Lower lobe of right lung (tissue), 2 donors: ENCODE data around the gene TMEM232. TPM values are rescaled to one million over a fixed set of nuclear protein-coding genes. Genes with fewer than 3 reads are reported as not detected.
A peak's percentile ranks its signal among the peaks of the same experiment; 100 is the strongest.

Source experiments
- ATAC-seq, 2 donors: fragments of 200-7000 bp; cut with Tn5 transposase; one replicate each; pipeline ENCODE4 v1.9.1; 2020 to 2022; ENCODE audit warnings: mild to moderate bottlenecking in 2 of 2, moderate library complexity in 2 of 2
- DNase-seq: peaks from one replicate; pipeline ENCODE4 v3.0.0-alpha.2; 2020
- H3K27ac ChIP-seq: fragments of 200-600 bp; one replicate; pipeline ENCODE4 v1.8.0; 2022
- H3K27me3 ChIP-seq: fragments of 200-600 bp; one replicate; pipeline ENCODE4 v1.8.0; 2022; ENCODE audit warnings: low read depth
- H3K36me3 ChIP-seq: fragments of 200-600 bp; one replicate; pipeline ENCODE4 v1.8.0; 2022; ENCODE audit warnings: mild to moderate bottlenecking
- H3K4me1 ChIP-seq: fragments of 200-600 bp; one replicate; pipeline ENCODE4 v1.8.0; 2022
- H3K4me3 ChIP-seq: fragments of 200-600 bp; one replicate; pipeline ENCODE4 v1.8.0; 2022; ENCODE audit warnings: mild to moderate bottlenecking
- H3K9me3 ChIP-seq: fragments of 200-600 bp; one replicate; pipeline ENCODE4 v1.8.0; 2022
- intact Hi-C: fragments of 100-400 bp; cut with DNase I; formaldehyde crosslinking; loops from one replicate; pipeline ENCODE4 v1.11.0; 2022
- total RNA-seq: library from RNA; stranded (reverse); fragmentation: NEBNext Ultra II Directional; extraction: Animal tissue kit (Norgen Biotek cat#: 25700); gene quantifications from one replicate; pipeline ENCODE4 v1.2.1, GENCODE V29; 2021
- TF ChIP-seq, protein P1 (sequence below): fragments of 200-600 bp; IDR thresholded peaks from one replicate; pipeline ENCODE4 v1.8.0; 2022; ENCODE audit warnings: antibody characterized with exemption, mild to moderate bottlenecking
- donor health status: DM: no; HTN: yes; CAD: no; lungs with severe emphysema.

TMEM232 gene
- total RNA-seq, 1 donor from 2014 or later, result 11.4 TPM

DNA sequence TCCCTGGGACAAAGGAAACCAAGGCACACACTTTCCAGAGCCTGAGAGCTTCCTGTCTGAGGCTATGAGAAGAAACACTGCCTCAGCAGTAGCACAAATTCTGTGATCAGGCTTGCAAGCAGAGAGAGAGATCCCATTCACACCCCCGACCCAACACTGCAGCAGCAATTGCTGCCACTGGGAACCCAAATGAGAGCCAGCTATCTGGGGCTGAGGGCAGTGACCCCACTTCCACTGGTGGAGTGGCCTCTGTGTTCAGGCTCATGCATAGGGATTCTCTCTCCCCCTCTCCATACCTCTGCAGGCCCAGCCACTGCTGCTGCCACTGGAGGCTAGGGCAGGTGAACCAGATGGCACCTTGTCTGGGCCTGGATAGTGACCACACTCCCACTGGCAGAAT, 95.2 kb downstream of the TMEM232 start:
- Histone ChIP-seq H3K36me3 (no peaks in the 10 kb centered on the region), H3K9me3 (no peaks in the 10 kb centered on the region), H3K27ac (no peak overlapping the region), H3K27me3 (no peaks in the 10 kb centered on the region), H3K4me1 (no peaks in the 10 kb centered on the region), H3K4me3 (no peak overlapping the region)
- peak in 1 of 2 donors; percentile 11 for ATAC-seq
- DNase-seq, result no peak
- TF ChIP-seq, protein P1, sequence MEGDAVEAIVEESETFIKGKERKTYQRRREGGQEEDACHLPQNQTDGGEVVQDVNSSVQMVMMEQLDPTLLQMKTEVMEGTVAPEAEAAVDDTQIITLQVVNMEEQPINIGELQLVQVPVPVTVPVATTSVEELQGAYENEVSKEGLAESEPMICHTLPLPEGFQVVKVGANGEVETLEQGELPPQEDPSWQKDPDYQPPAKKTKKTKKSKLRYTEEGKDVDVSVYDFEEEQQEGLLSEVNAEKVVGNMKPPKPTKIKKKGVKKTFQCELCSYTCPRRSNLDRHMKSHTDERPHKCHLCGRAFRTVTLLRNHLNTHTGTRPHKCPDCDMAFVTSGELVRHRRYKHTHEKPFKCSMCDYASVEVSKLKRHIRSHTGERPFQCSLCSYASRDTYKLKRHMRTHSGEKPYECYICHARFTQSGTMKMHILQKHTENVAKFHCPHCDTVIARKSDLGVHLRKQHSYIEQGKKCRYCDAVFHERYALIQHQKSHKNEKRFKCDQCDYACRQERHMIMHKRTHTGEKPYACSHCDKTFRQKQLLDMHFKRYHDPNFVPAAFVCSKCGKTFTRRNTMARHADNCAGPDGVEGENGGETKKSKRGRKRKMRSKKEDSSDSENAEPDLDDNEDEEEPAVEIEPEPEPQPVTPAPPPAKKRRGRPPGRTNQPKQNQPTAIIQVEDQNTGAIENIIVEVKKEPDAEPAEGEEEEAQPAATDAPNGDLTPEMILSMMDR, result no peak
- intact Hi-C loops, result no loop called here

- Histone ChIP-seq H3K9me3 (no peaks in the 10 kb centered on the region), H3K27ac (no peak overlapping the region), H3K27me3 (no peaks in the 10 kb centered on the region), H3K4me3 (no peak overlapping the region), H3K36me3 (no peaks in the 10 kb centered on the region), H3K4me1 (no peaks in the 10 kb centered on the region)
- intact Hi-C loops, result no loop called here
- ATAC-seq, result no peak
- TF ChIP-seq, protein P1, result no peak
- no peak for DNase-seq
These were observed 96.1 kb downstream of the TMEM232 start for GRCh38 chr5:110630350-110630749.

DNA sequence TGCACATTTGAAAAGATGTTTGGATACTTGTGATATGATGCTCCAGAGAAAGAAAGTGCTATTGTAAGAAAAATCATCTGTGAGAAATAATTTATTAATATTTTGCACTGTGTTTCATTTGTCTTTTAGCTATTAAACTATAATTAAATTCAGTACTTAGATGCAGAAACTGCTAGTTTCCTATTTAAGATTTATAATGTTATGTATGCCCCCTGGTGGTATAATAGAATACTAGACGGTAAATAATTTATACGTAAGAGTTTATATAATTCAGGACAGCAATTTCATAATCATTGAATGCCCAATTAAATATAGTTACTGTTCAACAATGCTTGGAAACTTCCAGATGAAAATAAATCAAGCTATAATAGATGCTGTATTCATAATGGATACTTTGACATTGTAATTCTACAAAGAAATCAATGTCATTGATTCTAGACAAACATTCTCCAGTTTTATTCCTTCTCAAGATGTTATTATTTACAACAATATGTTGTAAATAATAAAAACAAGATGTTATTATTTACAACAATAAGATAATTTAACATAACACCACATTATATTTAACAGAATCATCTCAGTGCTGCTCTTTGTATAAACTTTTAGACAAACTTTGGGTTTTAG, 101.0 kb downstream of the TMEM232 start:
- intact Hi-C loops, result no loop called here
- Histone ChIP-seq H3K27me3 (no peaks in the 10 kb centered on the region), H3K4me1 (no peaks in the 10 kb centered on the region), H3K36me3 (no peaks in the 10 kb centered on the region), H3K4me3 (no peak overlapping the region), H3K27ac (no peak overlapping the region), H3K9me3 (no peaks in the 10 kb centered on the region)
- TF ChIP-seq, protein P1, result peak; percentile 45
- no peak for ATAC-seq
- no peak for DNase-seq

GRCh38 chr5:110623874-110624273, 102.6 kb downstream of the TMEM232 start:
- intact Hi-C loops, result no loop called here
- TF ChIP-seq, protein P1, result no peak
- no peak for ATAC-seq
- Histone ChIP-seq H3K36me3 (no peaks in the 10 kb centered on the region), H3K4me1 (no peaks in the 10 kb centered on the region), H3K27me3 (no peaks in the 10 kb centered on the region), H3K4me3 (no peak overlapping the region), H3K27ac (no peak overlapping the region), H3K9me3 (no peaks in the 10 kb centered on the region)
- DNase-seq, result no peak

DNA sequence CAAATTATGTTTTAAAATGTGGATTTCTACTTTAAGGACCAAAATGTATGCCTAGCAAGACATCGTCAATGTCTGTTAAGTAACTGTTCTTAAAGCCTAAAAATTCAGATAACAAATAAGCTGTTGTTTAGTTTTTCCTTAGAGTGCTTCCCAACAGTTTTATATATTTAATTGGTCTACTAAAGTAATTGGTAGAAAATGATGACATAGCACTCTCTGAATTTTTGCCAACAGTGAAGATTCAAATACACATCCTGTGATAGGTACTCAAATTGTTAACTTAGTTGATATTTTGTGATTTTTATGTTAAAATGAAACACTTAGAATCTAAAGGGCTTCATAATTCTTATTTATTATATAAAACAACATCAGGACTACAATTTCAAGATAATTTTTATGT, 107.5 kb downstream of the TMEM232 start:
- Histone ChIP-seq H3K36me3 (no peaks in the 10 kb centered on the region), H3K27me3 (no peaks in the 10 kb centered on the region), H3K27ac (no peak overlapping the region), H3K4me1 (no peaks in the 10 kb centered on the region), H3K9me3 (peaks cover 9% of the 10 kb centered on the region), H3K4me3 (no peak overlapping the region)
- intact Hi-C loops, result no loop called here
- TF ChIP-seq, protein P1, result no peak
- no peak for DNase-seq
- no peak for ATAC-seq
